Measurements from ENCODE around the gene L3MBTL4.

DNA sequence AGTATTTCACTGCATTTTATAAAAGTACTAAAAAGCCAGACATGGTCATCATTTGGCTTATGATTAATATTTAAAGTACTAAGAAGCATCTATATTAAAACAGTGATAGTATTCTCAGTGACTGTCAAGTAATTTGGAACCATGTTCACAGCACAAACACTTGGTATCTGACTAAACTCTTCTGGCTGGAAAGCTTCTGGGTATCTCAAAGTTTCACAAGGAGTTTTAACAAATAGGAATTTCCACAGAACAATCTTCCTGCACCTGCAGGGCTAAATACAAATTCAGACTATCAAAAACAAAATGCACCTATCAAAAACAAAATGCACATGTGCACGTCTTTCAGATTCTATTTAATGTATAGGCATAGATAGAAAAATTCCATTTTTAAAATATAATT is 158.8 kb downstream of the L3MBTL4 start:
- TF ChIP-seq, protein P1, sequence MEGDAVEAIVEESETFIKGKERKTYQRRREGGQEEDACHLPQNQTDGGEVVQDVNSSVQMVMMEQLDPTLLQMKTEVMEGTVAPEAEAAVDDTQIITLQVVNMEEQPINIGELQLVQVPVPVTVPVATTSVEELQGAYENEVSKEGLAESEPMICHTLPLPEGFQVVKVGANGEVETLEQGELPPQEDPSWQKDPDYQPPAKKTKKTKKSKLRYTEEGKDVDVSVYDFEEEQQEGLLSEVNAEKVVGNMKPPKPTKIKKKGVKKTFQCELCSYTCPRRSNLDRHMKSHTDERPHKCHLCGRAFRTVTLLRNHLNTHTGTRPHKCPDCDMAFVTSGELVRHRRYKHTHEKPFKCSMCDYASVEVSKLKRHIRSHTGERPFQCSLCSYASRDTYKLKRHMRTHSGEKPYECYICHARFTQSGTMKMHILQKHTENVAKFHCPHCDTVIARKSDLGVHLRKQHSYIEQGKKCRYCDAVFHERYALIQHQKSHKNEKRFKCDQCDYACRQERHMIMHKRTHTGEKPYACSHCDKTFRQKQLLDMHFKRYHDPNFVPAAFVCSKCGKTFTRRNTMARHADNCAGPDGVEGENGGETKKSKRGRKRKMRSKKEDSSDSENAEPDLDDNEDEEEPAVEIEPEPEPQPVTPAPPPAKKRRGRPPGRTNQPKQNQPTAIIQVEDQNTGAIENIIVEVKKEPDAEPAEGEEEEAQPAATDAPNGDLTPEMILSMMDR (conservative IDR thresholded peaks at IDR 0.05), result no peak
- TF ChIP-seq EZH2 (IDR thresholded peaks at IDR 0.05; ENCODE audit: low read depth), result no peak
